Stomach (tissue), 9 donors: ENCODE measurements around the gene ZNF408. TPM values are rescaled to one million over a fixed set of nuclear protein-coding genes. Genes with fewer than 3 reads are reported as not detected.
"Not testable (repeated sequence)": the region's sequence is repeated elsewhere in the genome, so short reads cannot be mapped to it uniquely, and the experiment has no call there.

Experiments used
- DNase-seq, 2 donors: peaks; one replicate each; pipeline versions ENCODE4 v3.0.0 to v3.0.0-alpha.2; 2013 to 2019
- H3K27ac ChIP-seq, 5 donors: fragments of 200-600 bp in 4 of 5; sonication (generic) in 4 of 5; one replicate each; pipeline ENCODE4 v1.5.1; 2013 to 2019; ENCODE audit warnings: mild to moderate bottlenecking in 1 of 5, moderate library complexity in 1 of 5
- H3K27me3 ChIP-seq, 3 donors: fragments of 200-600 bp; sonication (generic); one replicate each; pipeline ENCODE4 v1.5.1; 2017 to 2019; ENCODE audit warnings: mixed run types in 1 of 3
- H3K36me3 ChIP-seq, 4 donors: fragments of 200-600 bp; sonication (generic); 1 replicate in 3 of 4; 2 replicates in 1 of 4; pipeline ENCODE4 v1.5.1; 2016 to 2019
- H3K4me1 ChIP-seq, 4 donors: fragments of 200-600 bp; sonication (generic); one replicate each; pipeline ENCODE4 v1.5.1; 2016 to 2019
- H3K4me3 ChIP-seq, 4 donors: fragments of 200-600 bp; sonication (generic) in 3 of 4; one replicate each; pipeline ENCODE4 v1.5.1; 2016 to 2019; ENCODE audit warnings: mild to moderate bottlenecking in 1 of 4
- H3K9me3 ChIP-seq, 4 donors: fragments of 200-600 bp; sonication (generic); one replicate each; pipeline ENCODE4 v1.5.1; 2016 to 2019
- EP300 ChIP-seq: sonication (generic); formaldehyde crosslinking; IDR thresholded peaks from one replicate; pipeline ENCODE4 v1.6.1; 2017; ENCODE audit warnings: antibody characterized with exemption
- POLR2A ChIP-seq, 4 donors: fragments of 450-650 bp; IDR thresholded peaks; one replicate each; pipeline ENCODE4 v1.6.1; 2016; ENCODE audit warnings: antibody characterized with exemption in 4 of 4, control low read depth in 2 of 4, mild to moderate bottlenecking in 1 of 4, moderate library complexity in 1 of 4
- POLR2AphosphoS5 ChIP-seq, 3 donors: sonication (generic); formaldehyde crosslinking; IDR thresholded peaks; one replicate each; pipeline ENCODE4 v1.6.1; 2016; ENCODE audit warnings: antibody characterized with exemption in 3 of 3
- WGBS, 5 donors: extraction: QIAGEN DNeasy Blood & Tissue Kit in 3 of 5; methylation state at CpG; one replicate each; pipeline versions ENCODE4 v1.1.5 to v1.1.7; 2013 to 2018; 5-methylcytosine and 5-hydroxymethylcytosine counted together
- intact Hi-C: fragments of 100-400 bp; cut with DNase I; formaldehyde crosslinking; loops from one replicate; pipeline ENCODE4 v1.15.1; 2023; ENCODE audit warnings: low total_unique reads
- polyA plus RNA-seq, 3 donors: library from polyadenylated mRNA; stranded (reverse); fragments of 200-250 nt; gene quantifications; one replicate each; pipeline ENCODE4 v1.2.3, GENCODE V29; 2013
- total RNA-seq, 5 donors: library from RNA; depleted of rRNA; stranded (reverse); fragments of >200 nt; gene quantifications; one replicate each; pipeline versions ENCODE4 v1.1.0 to v1.2.3, GENCODE V29; 2014 to 2016
- TF ChIP-seq, protein P1 (sequence below), 7 experiments: fragments of 450-650 bp in 4 of 7; fragments of 200-600 bp in 3 of 7; sonication (generic) in 3 of 7; IDR thresholded peaks; one replicate each; pipeline ENCODE4 v1.5.1; 2016 to 2019; ENCODE audit warnings: antibody characterized with exemption in 7 of 7, control low read depth in 2 of 7, mild to moderate bottlenecking in 1 of 7
- donor health status: healthy with polysubstance abuse.
- donor health status: Bipolar disorder and iron deficiency.
- donor health status: healthy.

ZNF408 gene
- total and polyA plus RNA-seq, 8 donors, result 5.5 to 14.6 (median 7.4) TPM

DNA sequence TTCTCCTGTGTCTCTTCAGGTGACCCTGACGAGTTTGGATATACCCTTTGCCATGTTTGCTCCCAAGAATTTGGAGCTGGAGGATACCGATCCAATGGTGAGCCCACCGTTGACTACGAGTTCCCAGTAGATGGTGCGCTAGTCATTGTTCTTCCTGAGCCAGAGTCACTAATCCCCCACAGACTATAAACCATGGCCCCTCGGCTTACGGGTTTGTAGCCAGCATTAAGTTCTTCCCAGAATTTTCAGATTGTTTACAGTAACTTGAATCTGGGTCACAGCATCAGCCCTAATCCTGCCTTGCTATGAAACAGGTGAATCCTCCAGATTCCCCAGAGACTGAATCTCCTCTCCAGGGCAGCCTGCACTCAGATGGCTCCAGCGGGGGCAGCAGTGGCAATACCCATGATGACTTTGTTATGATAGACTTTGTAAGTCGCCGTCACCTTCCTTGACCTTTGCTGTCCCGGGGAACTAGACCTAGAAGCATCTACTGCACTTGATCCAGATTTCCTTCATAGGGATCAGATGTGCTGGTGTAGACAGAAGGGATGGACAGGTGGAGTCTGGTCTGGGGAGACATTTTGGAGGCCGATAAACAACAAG is 32.2 kb upstream of the ZNF408 start:
- no peak overlapping the region for H3K4me3 ChIP-seq
- H3K36me3 ChIP-seq, result peaks cover 69 to 100% (median 100%) of the 10 kb centered on the region in 4 donors
- no peak for DNase-seq
- H3K9me3 ChIP-seq, result no peaks in the 10 kb centered on the region
- intact Hi-C loops, result no loop called here
- H3K27ac ChIP-seq, result no peak overlapping the region
- H3K27me3 ChIP-seq, result no peaks in the 10 kb centered on the region
- H3K4me1 ChIP-seq, result peaks cover 0 to 56% (median 13%) of the 10 kb centered on the region in 4 donors
- TF ChIP-seq POLR2A (IDR thresholded peaks at IDR 0.05) (no peak), EP300 (no peak), POLR2AphosphoS5 (IDR thresholded peaks at IDR 0.05) (no peak)
- TF ChIP-seq, protein P1, sequence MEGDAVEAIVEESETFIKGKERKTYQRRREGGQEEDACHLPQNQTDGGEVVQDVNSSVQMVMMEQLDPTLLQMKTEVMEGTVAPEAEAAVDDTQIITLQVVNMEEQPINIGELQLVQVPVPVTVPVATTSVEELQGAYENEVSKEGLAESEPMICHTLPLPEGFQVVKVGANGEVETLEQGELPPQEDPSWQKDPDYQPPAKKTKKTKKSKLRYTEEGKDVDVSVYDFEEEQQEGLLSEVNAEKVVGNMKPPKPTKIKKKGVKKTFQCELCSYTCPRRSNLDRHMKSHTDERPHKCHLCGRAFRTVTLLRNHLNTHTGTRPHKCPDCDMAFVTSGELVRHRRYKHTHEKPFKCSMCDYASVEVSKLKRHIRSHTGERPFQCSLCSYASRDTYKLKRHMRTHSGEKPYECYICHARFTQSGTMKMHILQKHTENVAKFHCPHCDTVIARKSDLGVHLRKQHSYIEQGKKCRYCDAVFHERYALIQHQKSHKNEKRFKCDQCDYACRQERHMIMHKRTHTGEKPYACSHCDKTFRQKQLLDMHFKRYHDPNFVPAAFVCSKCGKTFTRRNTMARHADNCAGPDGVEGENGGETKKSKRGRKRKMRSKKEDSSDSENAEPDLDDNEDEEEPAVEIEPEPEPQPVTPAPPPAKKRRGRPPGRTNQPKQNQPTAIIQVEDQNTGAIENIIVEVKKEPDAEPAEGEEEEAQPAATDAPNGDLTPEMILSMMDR (IDR thresholded peaks at IDR 0.05), result no peak
- 86 to 94% (median 94%) methylated on average over 12 of the region's 12 CpGs for WGBS, 5 donors

DNA sequence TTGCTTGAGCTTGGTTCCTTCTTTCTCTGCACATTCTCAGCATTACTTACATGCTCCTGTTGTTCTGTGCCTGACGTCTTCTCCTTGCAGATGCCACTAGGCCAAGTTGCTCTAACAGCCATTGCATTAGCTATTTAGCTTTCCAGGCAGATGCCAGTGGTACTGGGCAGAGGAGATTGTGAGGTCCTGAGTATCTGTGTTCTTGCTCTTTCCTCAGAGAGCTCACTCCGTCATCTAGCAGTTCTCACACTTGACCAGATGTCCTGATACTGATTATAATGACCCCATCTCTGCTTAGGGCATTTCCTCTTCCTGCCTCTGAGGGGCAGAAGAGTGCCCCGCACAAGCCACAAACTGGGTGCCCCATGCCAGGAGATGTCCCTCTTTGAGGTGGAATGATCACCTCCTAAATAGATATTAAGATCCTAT is 31.1 kb upstream of the ZNF408 start:
- Histone ChIP-seq H3K27ac (peak overlapping the region in 2 of 5 donors; percentile 45 to 91), H3K9me3 (no peaks in the 10 kb centered on the region), H3K36me3 (peaks cover 60 to 96% (median 95%) of the 10 kb centered on the region in 4 donors), H3K27me3 (no peaks in the 10 kb centered on the region), H3K4me1 (peaks cover 5 to 67% (median 23%) of the 10 kb centered on the region in 4 donors), H3K4me3 (no peak overlapping the region)
- 57 to 74% (median 68%) methylated on average over 3 of the region's 3 CpGs for WGBS, 5 donors
- TF ChIP-seq POLR2A (IDR thresholded peaks at IDR 0.05) (no peak), POLR2AphosphoS5 (IDR thresholded peaks at IDR 0.05) (no peak), EP300 (no peak)
- TF ChIP-seq, protein P1 (IDR thresholded peaks at IDR 0.05), result peak in 1 of 7 experiments; percentile 14
- peak in 1 of 2 donors; percentile 16 for DNase-seq
- intact Hi-C loops, result no loop called here

DNA sequence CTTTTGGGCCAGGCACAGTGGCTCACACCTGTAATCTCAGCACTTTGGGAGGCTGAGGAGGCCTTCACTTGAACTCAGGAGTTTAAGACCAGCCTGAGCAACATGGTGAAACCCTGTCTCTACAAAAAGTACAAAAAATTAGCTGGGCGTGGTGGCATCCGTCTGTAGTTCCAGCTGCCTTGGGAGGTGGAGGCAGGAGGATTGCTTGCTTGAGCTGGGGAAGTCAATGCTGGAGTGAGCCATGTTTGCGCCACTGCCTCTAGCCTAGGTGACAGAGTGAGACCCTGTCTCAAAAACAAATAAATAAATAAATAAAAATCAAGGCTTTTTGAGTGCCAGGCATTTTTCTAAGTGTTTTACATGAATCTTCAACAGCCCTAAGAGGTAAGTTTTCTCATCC is 30.3 kb upstream of the ZNF408 start:
- Histone ChIP-seq H3K27ac (peak overlapping the region in 3 of 5 donors; percentile 25 to 91 (median 45)), H3K36me3 (peaks cover 53 to 88% (median 87%) of the 10 kb centered on the region in 4 donors), H3K4me1 (peaks cover 13 to 75% (median 31%) of the 10 kb centered on the region in 4 donors)
- WGBS, 5 donors, result 80 to 96% (median 89%) methylated on average over 3 of the region's 3 CpGs
- intact Hi-C loops, H3K27me3 ChIP-seq, H3K4me3 ChIP-seq, H3K9me3 ChIP-seq, DNase-seq: not testable (repeated sequence)

DNA sequence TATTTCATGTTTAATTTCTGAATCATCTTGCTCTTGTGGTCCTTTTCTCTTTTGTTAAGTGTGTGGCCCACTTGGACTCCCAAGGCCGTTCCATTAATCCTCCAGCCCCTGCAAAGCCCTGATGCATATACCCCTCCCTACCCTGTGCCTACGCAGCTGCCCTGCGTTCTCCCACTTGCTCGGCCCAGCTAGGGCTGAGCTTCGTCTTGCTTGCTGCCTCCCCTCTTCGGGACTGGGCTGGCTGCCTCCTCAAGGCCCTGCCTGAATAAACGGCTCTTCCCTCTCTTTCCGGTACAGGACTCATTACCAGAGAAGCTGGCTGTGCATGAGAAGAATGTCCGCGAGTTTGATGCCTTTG is 28.9 kb upstream of the ZNF408 start:
- no peak for DNase-seq
- peaks cover 22 to 84% (median 44%) of the 10 kb centered on the region in 4 donors for H3K4me1 ChIP-seq
- no peaks in the 10 kb centered on the region for H3K9me3 ChIP-seq
- intact Hi-C loops, result no loop called here
- TF ChIP-seq, protein P1 (IDR thresholded peaks at IDR 0.05), result no peak
- no peak for TF ChIP-seq POLR2A (IDR thresholded peaks at IDR 0.05)
- TF ChIP-seq EP300, result no peak
- no peak for TF ChIP-seq POLR2AphosphoS5 (IDR thresholded peaks at IDR 0.05)
- peaks cover 50 to 81% (median 79%) of the 10 kb centered on the region in 4 donors for H3K36me3 ChIP-seq
- no peak overlapping the region for H3K4me3 ChIP-seq
- H3K27me3 ChIP-seq, result no peaks in the 10 kb centered on the region
- WGBS, 5 donors, result 85 to 94% (median 90%) methylated on average over 10 of the region's 10 CpGs
- H3K27ac ChIP-seq, result peak overlapping the region in 3 of 5 donors; percentile 45 to 91 (median 84)

DNA sequence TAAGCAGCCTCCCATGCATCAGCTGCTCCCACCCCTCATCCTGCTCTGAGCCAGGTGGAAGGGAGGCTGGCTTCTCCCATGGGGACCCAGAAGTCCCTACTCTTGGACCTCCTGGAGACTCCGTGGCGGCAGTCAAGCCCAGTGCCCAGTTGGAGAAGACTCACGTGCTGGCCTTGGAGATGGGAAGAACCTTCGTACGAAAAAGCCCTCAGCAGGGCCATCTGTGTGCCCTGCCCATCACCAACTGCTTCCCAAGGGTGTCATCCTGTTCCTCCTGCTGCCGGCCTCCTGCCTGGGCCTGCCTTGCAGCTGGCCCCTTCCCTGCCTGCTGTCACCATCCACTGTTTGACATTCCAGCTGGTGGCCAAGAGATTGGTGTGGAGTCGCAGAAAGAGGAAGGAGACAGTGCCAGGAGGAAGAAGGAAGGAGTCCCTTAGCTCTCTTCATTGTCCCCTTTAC is 28.4 kb upstream of the ZNF408 start:
- H3K36me3 ChIP-seq, result peaks cover 55 to 81% (median 79%) of the 10 kb centered on the region in 4 donors
- peak overlapping the region in 4 of 5 donors; percentile 15 to 91 (median 82) for H3K27ac ChIP-seq
- intact Hi-C loops, result no loop called here

More for the DNA sequence above, 28.4 kb upstream of the ZNF408 start:
- Histone ChIP-seq H3K9me3 (no peaks in the 10 kb centered on the region), H3K4me3 (no peak overlapping the region), H3K27me3 (no peaks in the 10 kb centered on the region), H3K4me1 (peaks cover 22 to 84% (median 46%) of the 10 kb centered on the region in 4 donors)
- DNase-seq, result no peak
- TF ChIP-seq EP300 (no peak), POLR2A (IDR thresholded peaks at IDR 0.05) (no peak), POLR2AphosphoS5 (IDR thresholded peaks at IDR 0.05) (no peak)
- TF ChIP-seq, protein P1 (IDR thresholded peaks at IDR 0.05), result no peak
- WGBS, 5 donors, result 69 to 92% (median 78%) methylated on average over 6 to 7 of the region's 7 CpGs
